Parathyroid adenoma (tissue), 2 donors: ENCODE results near the gene RPRD1A.
A peak's percentile ranks its signal among the peaks of the same experiment; 100 is the strongest.

Source experiments
- H2AFZ ChIP-seq: fragments of 300-600 bp; sonication (generic); one replicate; pipeline ENCODE4 v1.7.0; 2017; ENCODE audit warnings: antibody characterized with exemption, mild to moderate bottlenecking
- H3K27ac ChIP-seq: fragments of 300-600 bp; sonication (generic); one replicate; pipeline ENCODE4 v1.7.0; 2017
- H3K27me3 ChIP-seq: fragments of 300-600 bp; sonication (generic); one replicate; pipeline ENCODE4 v1.7.0; 2017; ENCODE audit warnings: low read length; ENCODE audit not compliant: control insufficient read depth, insufficient read depth
- H3K36me3 ChIP-seq: fragments of 300-600 bp; sonication (generic); one replicate; pipeline ENCODE4 v1.7.0; 2017; ENCODE audit warnings: low read length; ENCODE audit not compliant: control insufficient read depth, insufficient read depth
- H3K4me1 ChIP-seq: fragments of 300-600 bp; sonication (generic); one replicate; pipeline ENCODE4 v1.7.0; 2017; ENCODE audit warnings: control low read depth
- H3K4me2 ChIP-seq: fragments of 300-600 bp; sonication (generic); one replicate; pipeline ENCODE4 v1.7.0; 2017; ENCODE audit warnings: low read length
- H3K4me3 ChIP-seq: fragments of 300-600 bp; sonication (generic); one replicate; pipeline ENCODE4 v1.7.0; 2017; ENCODE audit warnings: low read depth, low read length
- H3K79me2 ChIP-seq: fragments of 300-600 bp; sonication (generic); one replicate; pipeline ENCODE4 v1.7.0; 2017; ENCODE audit warnings: control low read depth
- H3K9ac ChIP-seq: fragments of 300-600 bp; sonication (generic); one replicate; pipeline ENCODE4 v1.7.0; 2017; ENCODE audit warnings: mild to moderate bottlenecking
- H3K9me3 ChIP-seq: fragments of 300-600 bp; sonication (generic); one replicate; pipeline ENCODE4 v1.7.0; 2017; ENCODE audit warnings: low read length; ENCODE audit not compliant: control insufficient read depth
- CTCF ChIP-seq: fragments of 300-600 bp; sonication (generic); IDR thresholded peaks from one replicate; pipeline ENCODE4 v1.7.0; 2017; ENCODE audit warnings: antibody characterized with exemption, mild to moderate bottlenecking
- donor health status: primary hyperparathyroidism.

RPRD1A gene

GRCh38 chr18:35956226-35956625 lies 111.1 kb downstream of the RPRD1A start:
- H3K4me3 ChIP-seq = no peak overlapping the region
- no peak overlapping the region for H3K27ac ChIP-seq
- no peak for TF ChIP-seq CTCF
- no peaks in the 10 kb centered on the region for H3K9me3 ChIP-seq
- H3K4me2 ChIP-seq = no peak overlapping the region
- H3K79me2 ChIP-seq = no peaks in the 10 kb centered on the region
- H3K9ac ChIP-seq = no peak overlapping the region
- no peaks in the 10 kb centered on the region for H3K36me3 ChIP-seq
- H3K27me3 ChIP-seq = no peaks in the 10 kb centered on the region
- H3K4me1 ChIP-seq = no peaks in the 10 kb centered on the region
- no peak overlapping the region for H2AFZ ChIP-seq

- no peak overlapping the region for H3K4me3 ChIP-seq
- no peaks in the 10 kb centered on the region for H3K36me3 ChIP-seq
- H3K27ac ChIP-seq = no peak overlapping the region
- H3K4me2 ChIP-seq = no peak overlapping the region
- no peak overlapping the region for H2AFZ ChIP-seq
- no peaks in the 10 kb centered on the region for H3K79me2 ChIP-seq
- no peak for TF ChIP-seq CTCF
- H3K9ac ChIP-seq = no peak overlapping the region
- no peaks in the 10 kb centered on the region for H3K27me3 ChIP-seq
- H3K4me1 ChIP-seq = no peaks in the 10 kb centered on the region
- H3K9me3 ChIP-seq = no peaks in the 10 kb centered on the region
Observed at GRCh38 chr18:35953688-35954087, 113.7 kb downstream of the RPRD1A start.

GRCh38 chr18:35950628-35950982 lies 116.8 kb downstream of the RPRD1A start:
- no peaks in the 10 kb centered on the region for H3K4me1 ChIP-seq
- H3K27ac ChIP-seq = no peak overlapping the region
- H3K4me2 ChIP-seq = peak overlapping the region; percentile 96
- no peak overlapping the region for H3K9ac ChIP-seq
- H3K4me3 ChIP-seq = peak overlapping the region; percentile 73
- peak overlapping the region; percentile 91 for H2AFZ ChIP-seq
- no peaks in the 10 kb centered on the region for H3K36me3 ChIP-seq
- H3K9me3 ChIP-seq = no peaks in the 10 kb centered on the region
- H3K27me3 ChIP-seq = no peaks in the 10 kb centered on the region
- no peak for TF ChIP-seq CTCF
- H3K79me2 ChIP-seq = no peaks in the 10 kb centered on the region

- Histone ChIP-seq H3K4me1 (no peaks in the 10 kb centered on the region), H3K9me3 (no peaks in the 10 kb centered on the region), H3K4me2 (peak overlapping the region; percentile 96), H3K36me3 (no peaks in the 10 kb centered on the region), H2AFZ (peak overlapping the region; percentile 91), H3K9ac (no peak overlapping the region), H3K79me2 (no peaks in the 10 kb centered on the region), H3K27ac (no peak overlapping the region), H3K4me3 (peak overlapping the region; percentile 73), H3K27me3 (no peaks in the 10 kb centered on the region)
- peak; percentile 96 for TF ChIP-seq CTCF
Observed at GRCh38 chr18:35949903-35950627, 117.3 kb downstream of the RPRD1A start.

GRCh38 chr18:35949090-35949489 lies 118.3 kb downstream of the RPRD1A start:
- no peak overlapping the region for H3K27ac ChIP-seq
- no peak overlapping the region for H3K4me3 ChIP-seq
- no peaks in the 10 kb centered on the region for H3K79me2 ChIP-seq
- TF ChIP-seq CTCF = no peak
- no peak overlapping the region for H3K9ac ChIP-seq
- no peak overlapping the region for H2AFZ ChIP-seq
- H3K9me3 ChIP-seq = no peaks in the 10 kb centered on the region
- H3K27me3 ChIP-seq = no peaks in the 10 kb centered on the region
- no peaks in the 10 kb centered on the region for H3K36me3 ChIP-seq
- no peaks in the 10 kb centered on the region for H3K4me1 ChIP-seq
- no peak overlapping the region for H3K4me2 ChIP-seq
